MM.1S (cell line): Measurements from ENCODE around the gene APRT.

Experiments
- EZH2 ChIP-seq: fragments of 300-600 bp; sonication (generic); optimal IDR thresholded peaks from 2 replicates; pipeline ENCODE3; 2017; ENCODE audit warnings: low read depth, mild to moderate bottlenecking, antibody characterized with exemption, low read length, mixed read lengths
- EZH2phosphoT487 ChIP-seq: fragments of 300-600 bp; sonication (generic); IDR thresholded peaks from 2 replicates; pipeline ENCODE4 v1.6.1; 2018; ENCODE audit warnings: antibody characterized with exemption, low read length
- TF ChIP-seq, protein P1 (sequence below): fragments of 300-600 bp; sonication (generic); IDR thresholded peaks from 2 replicates; pipeline ENCODE4 v1.5.1; 2016; ENCODE audit warnings: antibody characterized with exemption, low read length, mixed read lengths

DNA sequence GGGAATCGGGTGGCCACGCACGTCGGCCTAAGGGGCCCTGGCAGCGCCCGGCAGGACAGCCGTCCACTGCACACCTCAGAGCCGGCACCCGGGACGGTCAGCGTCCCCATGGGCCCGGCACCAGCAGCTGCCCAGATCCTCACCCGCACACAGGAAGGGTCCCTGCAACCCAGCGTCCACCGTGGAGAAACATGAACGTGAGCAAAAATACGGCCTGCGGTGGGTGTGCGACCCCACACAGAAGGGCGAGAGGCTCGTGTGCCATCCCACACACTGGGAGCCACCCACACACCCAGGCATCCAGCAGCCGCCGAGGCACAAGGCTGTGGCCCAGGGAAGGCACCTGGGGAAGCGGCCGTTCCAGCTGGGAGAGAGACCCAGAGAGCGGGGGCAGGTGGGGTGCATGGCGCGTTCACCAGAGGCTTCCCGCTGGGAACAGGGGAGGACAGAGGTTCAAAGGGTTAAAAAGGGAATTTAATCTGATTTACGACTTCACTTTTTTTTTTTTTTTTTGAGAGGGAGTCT lies 33.1 kb downstream of the APRT start:
- TF ChIP-seq, protein P1, sequence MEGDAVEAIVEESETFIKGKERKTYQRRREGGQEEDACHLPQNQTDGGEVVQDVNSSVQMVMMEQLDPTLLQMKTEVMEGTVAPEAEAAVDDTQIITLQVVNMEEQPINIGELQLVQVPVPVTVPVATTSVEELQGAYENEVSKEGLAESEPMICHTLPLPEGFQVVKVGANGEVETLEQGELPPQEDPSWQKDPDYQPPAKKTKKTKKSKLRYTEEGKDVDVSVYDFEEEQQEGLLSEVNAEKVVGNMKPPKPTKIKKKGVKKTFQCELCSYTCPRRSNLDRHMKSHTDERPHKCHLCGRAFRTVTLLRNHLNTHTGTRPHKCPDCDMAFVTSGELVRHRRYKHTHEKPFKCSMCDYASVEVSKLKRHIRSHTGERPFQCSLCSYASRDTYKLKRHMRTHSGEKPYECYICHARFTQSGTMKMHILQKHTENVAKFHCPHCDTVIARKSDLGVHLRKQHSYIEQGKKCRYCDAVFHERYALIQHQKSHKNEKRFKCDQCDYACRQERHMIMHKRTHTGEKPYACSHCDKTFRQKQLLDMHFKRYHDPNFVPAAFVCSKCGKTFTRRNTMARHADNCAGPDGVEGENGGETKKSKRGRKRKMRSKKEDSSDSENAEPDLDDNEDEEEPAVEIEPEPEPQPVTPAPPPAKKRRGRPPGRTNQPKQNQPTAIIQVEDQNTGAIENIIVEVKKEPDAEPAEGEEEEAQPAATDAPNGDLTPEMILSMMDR, result no peak
- TF ChIP-seq EZH2phosphoT487 (no peak), EZH2 (no peak)
